Measurements from ENCODE around the gene HDLBP. TPM values are rescaled to one million over a fixed set of nuclear protein-coding genes. Genes with fewer than 3 reads are reported as not detected.
A peak's percentile ranks its signal among the peaks of the same experiment; 100 is the strongest.

The HDLBP gene
- total RNA-seq, result 100 to 1,000 TPM; 404 to 447 TPM

DNA sequence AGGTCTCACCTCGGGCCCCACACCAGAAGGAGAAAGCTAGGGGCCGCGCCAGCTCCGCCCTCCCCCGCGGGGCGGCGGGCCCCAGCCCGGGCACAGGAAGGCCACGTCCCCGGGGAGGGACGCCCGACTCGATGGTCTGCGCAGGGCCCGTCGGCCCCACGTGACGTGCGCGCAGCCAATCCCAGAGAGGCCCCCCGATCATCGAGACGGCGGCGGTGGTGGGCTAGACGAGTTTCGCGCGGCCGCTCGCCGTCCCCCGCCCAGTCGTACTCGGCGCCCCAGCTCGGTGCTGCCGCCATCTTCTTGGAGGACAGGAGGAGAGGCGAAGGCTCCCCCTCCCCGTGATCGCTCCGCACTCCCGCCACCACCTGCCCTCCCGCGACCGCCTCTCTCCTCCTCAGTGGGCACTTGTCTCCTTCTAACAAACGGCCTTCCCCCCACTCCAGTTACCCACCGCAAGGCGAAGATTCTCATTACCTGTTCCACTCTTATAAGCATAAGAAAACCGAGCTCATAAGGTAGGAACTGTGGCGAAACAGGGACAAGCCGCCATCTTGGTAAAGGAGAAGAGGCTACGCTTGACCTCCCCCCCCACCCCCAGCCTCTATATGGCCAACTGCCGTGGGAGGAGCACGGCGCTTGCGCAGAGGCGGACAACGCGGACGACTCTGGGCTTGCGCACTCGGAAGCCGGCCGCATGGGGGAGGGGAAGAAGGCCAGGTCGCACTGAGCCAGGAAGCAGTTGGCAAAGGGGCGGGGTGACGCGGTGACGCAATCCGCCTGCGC, at the start of gene HDLBP:
HDLBP (minus strand) TSS at position 580 of the 786 bp plus-strand sequence. CDS start 48,803 bp downstream, outside the sequence.
- TF ChIP-seq, protein P1, sequence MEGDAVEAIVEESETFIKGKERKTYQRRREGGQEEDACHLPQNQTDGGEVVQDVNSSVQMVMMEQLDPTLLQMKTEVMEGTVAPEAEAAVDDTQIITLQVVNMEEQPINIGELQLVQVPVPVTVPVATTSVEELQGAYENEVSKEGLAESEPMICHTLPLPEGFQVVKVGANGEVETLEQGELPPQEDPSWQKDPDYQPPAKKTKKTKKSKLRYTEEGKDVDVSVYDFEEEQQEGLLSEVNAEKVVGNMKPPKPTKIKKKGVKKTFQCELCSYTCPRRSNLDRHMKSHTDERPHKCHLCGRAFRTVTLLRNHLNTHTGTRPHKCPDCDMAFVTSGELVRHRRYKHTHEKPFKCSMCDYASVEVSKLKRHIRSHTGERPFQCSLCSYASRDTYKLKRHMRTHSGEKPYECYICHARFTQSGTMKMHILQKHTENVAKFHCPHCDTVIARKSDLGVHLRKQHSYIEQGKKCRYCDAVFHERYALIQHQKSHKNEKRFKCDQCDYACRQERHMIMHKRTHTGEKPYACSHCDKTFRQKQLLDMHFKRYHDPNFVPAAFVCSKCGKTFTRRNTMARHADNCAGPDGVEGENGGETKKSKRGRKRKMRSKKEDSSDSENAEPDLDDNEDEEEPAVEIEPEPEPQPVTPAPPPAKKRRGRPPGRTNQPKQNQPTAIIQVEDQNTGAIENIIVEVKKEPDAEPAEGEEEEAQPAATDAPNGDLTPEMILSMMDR (IDR thresholded peaks at IDR 0.05), result no peak
- Histone ChIP-seq H3K4me1 (ENCODE audit: control insufficient read depth in 1 of 2, low read depth in 2 of 2) (peaks cover 23 to 50% of the 10 kb centered on the region in 2 donors), H3K36me3 (no peaks in the 10 kb centered on the region), H3K9me3 (no peaks in the 10 kb centered on the region), H3K27me3 (replicated peaks; ENCODE audit: insufficient read depth) (no peaks in the 10 kb centered on the region), H3K4me3 (peak within 1 kb of the TSS; percentile 80), H3K27ac (peak within 1 kb of the TSS; percentile 99)
- DNase-seq (ENCODE audit: low spot score) (peak; percentile 96), ATAC-seq (ENCODE audit: insufficient number of reproducible peaks, low FRiP score, low read depth) (peak; percentile 93)

DNA sequence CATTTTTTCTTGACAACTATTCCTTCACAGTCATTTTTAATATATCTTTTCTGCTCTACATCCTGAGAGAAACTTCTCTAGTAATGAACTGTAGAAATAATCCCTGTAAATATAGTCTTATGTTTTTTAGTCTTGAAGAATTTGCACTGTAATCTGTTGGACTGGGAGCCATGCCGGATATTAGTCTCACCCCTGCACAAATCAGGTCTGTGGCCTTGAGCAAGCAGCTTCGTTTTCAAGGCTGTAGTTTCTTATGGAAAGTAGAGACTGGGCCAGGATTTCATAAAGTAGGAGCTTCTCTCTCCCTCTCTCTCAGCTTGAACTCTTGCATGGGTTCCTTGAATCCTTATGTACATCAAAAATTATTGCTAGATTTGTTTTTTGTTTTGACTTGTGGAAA, 49.3 kb upstream of the HDLBP start:
- no peaks in the 10 kb centered on the region for H3K36me3 ChIP-seq
- peak overlapping the region; percentile 14 to 59 for H3K27ac ChIP-seq
- no peak for ATAC-seq (ENCODE audit: insufficient number of reproducible peaks, low FRiP score, low read depth)
- TF ChIP-seq, protein P1 (IDR thresholded peaks at IDR 0.05), result no peak
- H3K4me1 ChIP-seq (ENCODE audit: control insufficient read depth in 1 of 2, low read depth in 2 of 2), result peaks cover 32 to 51% of the 10 kb centered on the region in 2 donors
- H3K27me3 ChIP-seq (replicated peaks; ENCODE audit: insufficient read depth), result no peaks in the 10 kb centered on the region
- no peaks in the 10 kb centered on the region for H3K9me3 ChIP-seq
- H3K4me3 ChIP-seq, result no peak overlapping the region
- DNase-seq (ENCODE audit: low spot score), result no peak

DNA sequence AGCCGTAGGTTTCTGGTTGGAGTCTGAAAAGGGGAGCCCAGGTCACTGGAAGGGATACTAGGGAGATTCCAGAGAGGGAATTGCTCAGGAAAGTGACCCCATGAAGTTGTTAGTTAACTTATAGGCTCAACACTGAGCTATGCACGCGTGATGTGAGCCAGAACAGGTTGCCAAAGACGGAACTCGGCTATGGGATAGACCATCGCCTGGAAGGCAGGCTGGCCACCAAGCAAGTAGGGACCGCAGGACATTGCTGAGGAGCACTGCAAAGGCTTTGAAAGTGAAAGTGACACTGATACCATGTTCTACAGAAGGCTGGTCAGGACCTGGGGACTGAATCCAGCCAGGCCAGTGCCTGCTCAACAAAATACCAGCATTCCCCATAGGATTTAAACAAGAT, 48.0 kb upstream of the HDLBP start:
- TF ChIP-seq, protein P1 (IDR thresholded peaks at IDR 0.05), result no peak
- H3K4me1 ChIP-seq (ENCODE audit: control insufficient read depth in 1 of 2, low read depth in 2 of 2), result peaks cover 34 to 53% of the 10 kb centered on the region in 2 donors
- peak overlapping the region; percentile 37 for H3K4me3 ChIP-seq
- H3K27ac ChIP-seq, result peak overlapping the region; percentile 18 to 59
- no peaks in the 10 kb centered on the region for H3K36me3 ChIP-seq
- H3K27me3 ChIP-seq (replicated peaks; ENCODE audit: insufficient read depth), result no peaks in the 10 kb centered on the region
- no peak for DNase-seq (ENCODE audit: low spot score)
- no peaks in the 10 kb centered on the region for H3K9me3 ChIP-seq
- ATAC-seq (ENCODE audit: insufficient number of reproducible peaks, low FRiP score, low read depth), result no peak

- H3K4me3 ChIP-seq, result no peak overlapping the region
- no peaks in the 10 kb centered on the region for H3K27me3 ChIP-seq (replicated peaks; ENCODE audit: insufficient read depth)
- ATAC-seq (ENCODE audit: insufficient number of reproducible peaks, low FRiP score, low read depth), result no peak
- H3K36me3 ChIP-seq, result no peaks in the 10 kb centered on the region
- H3K27ac ChIP-seq, result no peak overlapping the region
- H3K4me1 ChIP-seq (ENCODE audit: control insufficient read depth in 1 of 2, low read depth in 2 of 2), result peaks cover 28 to 46% of the 10 kb centered on the region in 2 donors
- no peak for DNase-seq (ENCODE audit: low spot score)
- H3K9me3 ChIP-seq, result no peaks in the 10 kb centered on the region
- TF ChIP-seq, protein P1 (IDR thresholded peaks at IDR 0.05), result no peak
These were observed 44.1 kb upstream of the HDLBP start for GRCh38 chr2:241359481-241360045.

DNA sequence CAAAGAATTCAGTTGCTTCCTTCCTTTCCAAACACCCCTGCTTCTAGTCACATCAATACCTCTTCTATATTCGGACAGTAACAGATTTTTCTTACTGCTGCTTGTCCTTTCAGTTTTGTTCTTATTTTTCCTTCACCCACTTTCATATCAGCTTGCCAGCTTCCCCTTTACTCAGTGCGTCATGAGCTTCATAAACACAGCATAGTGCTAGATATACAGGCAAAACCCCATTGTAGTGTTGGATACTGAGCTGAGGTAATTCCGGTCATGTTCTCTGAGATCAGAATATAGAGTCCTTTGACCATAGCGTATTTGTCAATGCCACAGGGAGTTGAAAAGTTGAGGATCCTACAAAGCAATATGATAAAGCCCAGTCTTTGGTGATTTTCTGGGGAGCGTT, 43.0 kb upstream of the HDLBP start:
- H3K4me1 ChIP-seq (ENCODE audit: control insufficient read depth in 1 of 2, low read depth in 2 of 2), result peaks cover 19 to 35% of the 10 kb centered on the region in 2 donors
- peaks cover 2% of the 10 kb centered on the region for H3K36me3 ChIP-seq
- H3K27ac ChIP-seq, result no peak overlapping the region
- H3K27me3 ChIP-seq (replicated peaks; ENCODE audit: insufficient read depth), result no peaks in the 10 kb centered on the region
- no peaks in the 10 kb centered on the region for H3K9me3 ChIP-seq
- DNase-seq (ENCODE audit: low spot score), result no peak
- TF ChIP-seq, protein P1 (IDR thresholded peaks at IDR 0.05), result no peak
- no peak for ATAC-seq (ENCODE audit: insufficient number of reproducible peaks, low FRiP score, low read depth)
- peak overlapping the region; percentile 12 for H3K4me3 ChIP-seq
